ENCODE results near the gene TDRD12. TPM values are rescaled to one million over a fixed set of nuclear protein-coding genes. Genes with fewer than 3 reads are reported as not detected.

The TDRD12 gene, protein sequence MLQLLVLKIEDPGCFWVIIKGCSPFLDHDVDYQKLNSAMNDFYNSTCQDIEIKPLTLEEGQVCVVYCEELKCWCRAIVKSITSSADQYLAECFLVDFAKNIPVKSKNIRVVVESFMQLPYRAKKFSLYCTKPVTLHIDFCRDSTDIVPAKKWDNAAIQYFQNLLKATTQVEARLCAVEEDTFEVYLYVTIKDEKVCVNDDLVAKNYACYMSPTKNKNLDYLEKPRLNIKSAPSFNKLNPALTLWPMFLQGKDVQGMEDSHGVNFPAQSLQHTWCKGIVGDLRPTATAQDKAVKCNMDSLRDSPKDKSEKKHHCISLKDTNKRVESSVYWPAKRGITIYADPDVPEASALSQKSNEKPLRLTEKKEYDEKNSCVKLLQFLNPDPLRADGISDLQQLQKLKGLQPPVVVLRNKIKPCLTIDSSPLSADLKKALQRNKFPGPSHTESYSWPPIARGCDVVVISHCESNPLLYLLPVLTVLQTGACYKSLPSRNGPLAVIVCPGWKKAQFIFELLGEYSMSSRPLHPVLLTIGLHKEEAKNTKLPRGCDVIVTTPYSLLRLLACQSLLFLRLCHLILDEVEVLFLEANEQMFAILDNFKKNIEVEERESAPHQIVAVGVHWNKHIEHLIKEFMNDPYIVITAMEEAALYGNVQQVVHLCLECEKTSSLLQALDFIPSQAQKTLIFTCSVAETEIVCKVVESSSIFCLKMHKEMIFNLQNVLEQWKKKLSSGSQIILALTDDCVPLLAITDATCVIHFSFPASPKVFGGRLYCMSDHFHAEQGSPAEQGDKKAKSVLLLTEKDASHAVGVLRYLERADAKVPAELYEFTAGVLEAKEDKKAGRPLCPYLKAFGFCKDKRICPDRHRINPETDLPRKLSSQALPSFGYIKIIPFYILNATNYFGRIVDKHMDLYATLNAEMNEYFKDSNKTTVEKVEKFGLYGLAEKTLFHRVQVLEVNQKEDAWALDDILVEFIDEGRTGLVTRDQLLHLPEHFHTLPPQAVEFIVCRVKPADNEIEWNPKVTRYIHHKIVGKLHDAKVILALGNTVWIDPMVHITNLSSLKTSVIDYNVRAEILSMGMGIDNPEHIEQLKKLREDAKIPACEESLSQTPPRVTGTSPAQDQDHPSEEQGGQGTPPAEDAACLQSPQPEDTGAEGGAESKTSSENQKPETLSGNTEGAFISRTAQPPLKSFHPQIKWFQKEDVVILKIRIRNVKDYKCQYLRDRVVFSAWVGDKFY (N-terminal part only)
- polyA plus RNA-seq: under 1 TPM; 0.02 to 0.22 (median 0.19) TPM

DNA sequence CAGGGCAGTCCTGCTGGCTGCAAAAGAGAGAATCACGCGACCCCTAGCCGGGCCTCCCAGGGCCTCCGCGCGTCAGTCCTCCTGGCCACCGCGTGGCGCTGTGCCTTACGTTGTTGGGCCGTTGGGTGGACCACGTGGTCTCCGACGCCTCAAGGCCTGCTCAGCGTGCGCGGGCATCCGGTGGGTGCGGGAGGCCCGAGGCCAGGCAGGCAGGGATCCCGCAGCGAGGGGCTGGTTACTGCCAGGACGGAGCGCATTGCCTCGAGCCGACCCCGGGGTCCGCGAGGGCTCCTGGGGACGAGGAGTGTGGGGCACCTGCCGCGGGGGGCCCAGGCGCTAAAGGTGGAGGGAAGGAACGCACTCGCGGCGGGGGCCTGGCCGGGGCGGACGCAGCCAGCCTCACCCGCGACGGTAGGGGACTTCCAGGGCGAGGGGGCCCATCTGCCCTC lies at the start of gene TDRD12:
TSS of gene TDRD12 (plus strand) at position 157 of the 449 bp plus-strand sequence. CDS start 306 bp downstream, outside the sequence.
- H3K27ac ChIP-seq (ENCODE audit: low read depth, low read length): no peak within 1 kb of the TSS
- 90 to 92% (median 91%) methylated on average over 41 to 44 of the region's 44 CpGs for WGBS, 3 donors

DNA sequence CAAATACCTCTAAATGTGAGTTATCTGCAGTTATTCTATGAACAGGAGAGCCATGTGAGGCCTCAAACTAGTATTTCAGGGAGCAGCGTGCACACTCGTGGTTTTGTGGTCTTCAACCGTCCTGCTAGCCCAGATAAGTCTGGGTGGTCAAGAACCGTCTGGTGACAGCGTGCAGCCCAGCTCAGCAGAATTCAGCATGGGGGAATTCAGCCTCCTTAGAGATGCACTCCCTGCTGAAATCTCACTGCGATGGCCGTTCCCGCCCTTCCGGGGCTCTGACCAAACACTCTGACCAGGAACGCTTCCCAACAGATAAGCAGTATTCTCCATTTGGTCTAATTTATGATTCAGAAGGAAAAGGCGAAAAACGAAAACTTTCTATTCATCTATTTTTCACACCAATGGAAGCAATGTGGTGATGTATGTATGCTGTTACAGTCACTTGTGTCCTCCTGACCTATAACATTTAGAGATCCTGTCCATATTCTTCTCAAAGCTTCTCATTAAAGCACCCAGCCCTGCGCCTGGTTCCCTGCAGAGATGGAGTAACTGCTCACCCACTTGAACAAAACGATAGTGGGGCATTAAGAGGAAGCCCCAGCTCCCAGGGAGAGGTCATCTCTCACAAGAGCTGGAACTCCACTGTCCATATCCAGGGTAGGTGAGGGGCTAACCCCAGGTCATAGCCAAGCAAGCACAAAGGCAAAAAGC lies 47.5 kb upstream of the TDRD12 start:
- no peak overlapping the region for H3K27ac ChIP-seq (ENCODE audit: low read depth, low read length)
- WGBS, 3 donors: 46 to 84% (median 56%) methylated on average over 14 of the region's 14 CpGs

DNA sequence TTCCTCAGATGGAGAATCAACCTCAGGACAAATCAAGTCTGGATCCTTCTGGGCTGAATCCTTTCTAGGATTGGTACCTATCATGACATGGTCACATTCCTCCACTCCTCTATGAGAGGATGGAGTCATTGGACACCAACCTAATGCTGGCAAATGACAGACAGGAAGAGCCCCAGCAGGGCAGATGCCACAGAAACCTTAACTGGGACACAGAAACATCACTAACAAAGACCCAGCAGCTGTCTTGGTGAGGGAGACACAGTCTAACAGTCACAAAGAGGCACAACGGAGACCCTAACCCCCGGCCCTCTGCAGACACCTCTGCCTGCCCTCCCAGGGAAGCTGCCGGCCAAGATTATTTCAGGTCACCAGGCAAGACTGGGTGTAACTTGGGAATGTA lies 46.7 kb upstream of the TDRD12 start:
- 81 to 87% (median 84%) methylated on average over 3 of the region's 3 CpGs for WGBS, 3 donors
- no peak overlapping the region for H3K27ac ChIP-seq (ENCODE audit: low read depth, low read length)

DNA sequence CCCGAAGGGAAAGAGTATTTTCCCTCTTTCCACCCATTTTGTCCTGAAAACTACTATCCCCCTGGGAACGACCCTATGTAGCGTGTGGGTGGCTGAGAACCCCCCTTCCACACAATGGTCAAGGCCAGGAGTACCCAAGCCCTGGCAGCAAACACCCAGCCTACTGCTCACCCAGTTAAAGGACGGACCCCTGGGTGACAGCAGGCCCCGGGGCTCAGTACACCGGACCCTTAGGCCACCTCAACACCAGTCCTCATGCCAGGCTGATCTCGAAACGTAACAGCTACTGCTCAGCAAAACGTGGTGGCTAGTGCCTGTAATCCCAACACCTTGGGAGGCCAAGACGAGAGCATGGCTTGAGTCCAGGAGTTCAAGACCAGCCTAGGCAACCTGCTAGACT lies 46.0 kb upstream of the TDRD12 start:
- WGBS, 3 donors: 86% methylated on average over 10 of the region's 10 CpGs
- H3K27ac ChIP-seq (ENCODE audit: low read depth, low read length): no peak overlapping the region

DNA sequence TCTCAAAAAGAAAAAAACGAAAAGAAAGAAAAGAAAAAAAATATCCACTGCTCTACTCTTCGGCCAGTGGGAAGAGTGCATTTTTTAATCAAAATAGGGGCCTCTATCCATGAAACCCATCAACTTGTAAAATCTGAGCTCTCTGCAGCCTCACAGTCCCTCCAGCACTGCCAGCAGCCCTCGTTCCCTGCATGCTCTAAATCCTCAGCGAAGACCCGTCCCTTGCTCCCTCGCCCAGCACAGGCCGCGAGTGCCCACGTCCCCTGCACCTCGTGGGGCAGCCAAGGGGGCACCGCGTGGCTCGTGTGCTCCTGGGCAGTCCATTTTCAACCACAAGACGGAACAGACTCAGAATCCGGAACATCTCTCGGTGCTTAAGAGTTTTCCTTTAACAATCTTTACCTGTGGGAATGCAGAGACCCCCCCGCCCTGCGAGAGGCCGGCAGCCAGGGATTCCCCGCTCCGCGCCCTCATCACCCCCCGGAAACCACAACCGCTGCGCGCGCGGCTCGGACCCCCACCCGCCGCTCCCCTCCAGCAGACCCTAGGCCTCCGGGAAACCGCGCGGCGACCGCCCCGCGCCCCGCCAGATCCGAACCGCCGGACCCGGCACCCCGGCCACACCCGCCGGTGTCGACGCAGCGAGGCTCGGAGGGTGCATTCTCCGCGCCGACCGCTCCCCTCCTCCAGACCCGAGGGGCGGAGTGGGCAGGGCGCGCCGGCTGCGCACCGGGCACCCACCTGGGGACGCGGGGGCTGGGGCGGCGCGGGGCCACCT lies 45.2 kb upstream of the TDRD12 start:
- no peak overlapping the region for H3K27ac ChIP-seq (ENCODE audit: low read depth, low read length)
- WGBS, 3 donors: 1 to 2% (median 1%) methylated on average over 56 to 67 of the region's 67 CpGs

DNA sequence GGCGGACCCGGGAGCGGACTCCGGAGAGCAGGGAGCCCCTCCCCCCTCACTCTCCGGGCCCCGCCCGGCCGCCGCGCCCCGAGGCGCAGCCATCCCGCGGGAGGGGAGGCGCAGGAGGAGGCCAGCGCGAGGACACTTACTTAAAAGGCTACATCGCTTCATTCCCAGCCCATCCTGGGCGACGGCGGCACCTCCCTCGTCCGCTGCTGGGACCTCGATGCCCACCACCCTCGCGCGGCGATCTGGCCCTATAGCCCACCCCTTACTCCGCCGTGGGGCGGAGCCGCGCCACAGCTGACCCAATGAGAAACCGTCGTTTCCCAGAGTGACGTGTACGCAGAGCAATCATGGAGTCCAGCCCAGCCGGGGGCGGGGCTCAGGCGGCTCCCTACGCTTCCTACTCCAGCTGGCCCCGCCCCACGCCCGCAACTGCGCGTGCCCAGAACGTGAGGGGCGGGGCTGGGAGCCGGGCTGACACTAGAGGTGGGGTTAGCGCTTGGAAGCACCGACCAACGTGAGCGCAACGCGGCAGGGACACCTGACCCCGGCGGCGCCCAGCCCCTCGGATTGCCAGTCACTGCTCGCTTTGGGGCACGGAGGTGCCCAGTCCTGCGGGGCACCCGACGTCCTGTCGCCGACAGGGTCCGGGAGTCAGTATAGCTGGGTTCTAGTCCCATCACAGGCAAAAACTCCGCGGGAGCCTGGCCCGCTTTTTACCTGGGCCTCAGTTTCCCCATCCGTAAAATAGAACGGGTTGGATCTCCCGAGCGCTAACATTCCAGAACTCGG lies 44.4 kb upstream of the TDRD12 start, which contains the start of gene ANKRD27:
TSS of gene ANKRD27 (minus strand) at position 250 of the 789 bp plus-strand sequence. CDS start 16,165 bp downstream, outside the sequence.
- H3K27ac ChIP-seq (ENCODE audit: low read depth, low read length): no peak within 1 kb of the TSS
- 0 to 1% (median 1%) methylated on average over 59 to 75 of the region's 75 CpGs for WGBS, 3 donors

DNA sequence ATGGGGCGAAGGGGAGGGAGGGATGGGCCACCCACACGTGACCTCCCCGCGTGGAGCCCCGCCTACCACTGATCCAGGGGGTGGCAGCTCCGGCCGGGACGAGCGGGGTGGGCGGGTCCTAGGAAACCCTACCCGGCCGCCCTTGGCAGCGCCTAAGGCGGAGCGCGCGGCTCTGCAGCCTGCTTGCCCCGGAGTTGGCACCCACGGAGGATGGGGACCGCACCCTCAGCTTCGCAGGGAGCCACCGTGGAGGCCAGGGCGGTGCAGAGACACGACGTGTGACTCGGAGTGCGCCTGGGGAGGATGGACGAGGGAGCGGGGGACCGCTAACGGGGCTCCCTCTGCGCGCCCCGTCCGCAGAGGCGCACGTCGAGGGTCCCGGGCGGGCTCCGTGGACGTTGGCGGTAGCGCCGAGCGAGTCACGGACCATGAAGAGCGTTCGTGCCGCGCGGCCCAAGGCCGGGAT lies 43.8 kb upstream of the TDRD12 start, which contains the start of gene RGS9BP:
TSS of gene RGS9BP (plus strand) at position 129 of the 466 bp plus-strand sequence. CDS start 416 bp downstream, outside the sequence.
- WGBS, 3 donors: 1 to 3% (median 3%) methylated on average over 40 to 53 of the region's 53 CpGs
- no peak within 1 kb of the TSS for H3K27ac ChIP-seq (ENCODE audit: low read depth, low read length)

DNA sequence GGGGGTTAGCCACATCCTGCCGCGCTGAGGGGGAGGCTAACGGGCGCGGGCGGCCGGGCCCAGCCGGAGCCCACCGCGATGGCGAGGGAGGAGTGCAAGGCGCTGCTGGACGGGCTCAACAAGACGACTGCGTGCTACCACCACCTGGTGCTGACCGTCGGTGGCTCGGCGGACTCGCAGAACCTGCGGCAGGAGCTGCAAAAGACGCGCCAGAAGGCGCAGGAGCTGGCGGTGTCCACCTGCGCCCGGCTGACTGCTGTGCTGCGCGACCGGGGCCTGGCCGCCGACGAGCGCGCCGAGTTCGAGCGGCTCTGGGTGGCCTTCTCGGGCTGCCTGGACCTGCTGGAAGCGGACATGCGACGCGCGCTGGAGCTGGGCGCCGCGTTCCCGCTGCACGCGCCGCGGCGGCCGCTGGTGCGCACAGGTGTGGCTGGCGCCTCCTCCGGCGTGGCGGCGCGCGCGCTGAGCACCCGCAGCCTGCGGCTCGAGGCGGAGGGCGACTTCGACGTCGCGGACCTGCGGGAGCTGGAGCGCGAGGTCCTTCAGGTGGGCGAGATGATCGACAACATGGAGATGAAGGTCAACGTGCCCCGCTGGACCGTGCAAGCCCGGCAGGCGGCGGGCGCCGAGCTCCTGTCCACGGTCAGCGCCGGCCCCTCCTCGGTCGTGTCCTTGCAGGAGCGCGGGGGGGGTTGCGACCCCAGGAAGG lies 43.2 kb upstream of the TDRD12 start:
- H3K27ac ChIP-seq (ENCODE audit: low read depth, low read length): no peak overlapping the region

DNA sequence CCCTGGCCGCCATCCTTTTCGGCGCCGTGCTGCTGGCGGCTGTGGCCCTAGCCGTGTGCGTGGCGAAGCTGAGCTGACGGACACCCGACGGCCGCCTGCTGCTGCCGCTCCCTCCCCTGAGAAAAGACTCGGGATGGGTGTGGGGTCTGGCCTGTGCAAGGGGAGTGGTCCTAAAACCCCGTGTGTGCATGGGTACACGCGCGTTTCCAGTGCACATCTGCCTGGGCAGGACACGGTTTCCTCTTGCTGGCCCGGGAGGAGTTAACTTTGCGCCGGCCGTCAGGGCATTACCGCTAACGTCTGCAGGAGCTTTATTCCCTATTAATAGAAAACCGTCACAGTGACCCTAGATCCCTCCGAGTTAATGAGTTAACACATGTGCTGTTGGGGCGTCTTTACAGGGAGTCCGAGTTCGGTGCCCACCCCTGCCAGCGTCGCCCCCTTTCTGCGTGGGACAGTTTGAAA lies 42.6 kb upstream of the TDRD12 start:
- H3K27ac ChIP-seq (ENCODE audit: low read depth, low read length): no peak overlapping the region
- 18 to 41% (median 21%) methylated on average over 33 of the region's 33 CpGs for WGBS, 3 donors

More for the DNA sequence above, 43.2 kb upstream of the TDRD12 start:
- WGBS, 3 donors: 2 to 4% (median 3%) methylated on average over 80 to 93 of the region's 93 CpGs

DNA sequence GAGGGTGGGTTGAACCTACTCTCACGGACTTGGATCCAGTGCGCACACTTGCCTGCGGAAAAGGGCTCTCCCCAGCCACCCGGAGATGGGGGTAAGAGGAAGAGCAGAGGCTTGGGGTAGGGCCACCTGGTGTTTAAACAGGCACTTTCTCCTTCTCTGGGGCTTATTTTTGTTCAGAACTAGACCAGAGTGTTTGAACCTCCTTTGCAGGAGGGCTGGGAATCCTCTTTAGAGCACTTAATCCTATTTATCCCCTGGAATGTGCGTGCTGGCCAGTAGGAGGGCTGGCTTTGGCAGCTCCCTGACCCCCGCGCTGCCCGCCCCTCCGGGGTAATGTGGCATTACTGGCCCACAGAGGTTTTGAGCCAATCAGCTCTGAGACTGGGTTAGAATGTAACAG lies 41.9 kb upstream of the TDRD12 start:
- H3K27ac ChIP-seq (ENCODE audit: low read depth, low read length): no peak overlapping the region
- 53 to 74% (median 54%) methylated on average over 9 of the region's 9 CpGs for WGBS, 3 donors

DNA sequence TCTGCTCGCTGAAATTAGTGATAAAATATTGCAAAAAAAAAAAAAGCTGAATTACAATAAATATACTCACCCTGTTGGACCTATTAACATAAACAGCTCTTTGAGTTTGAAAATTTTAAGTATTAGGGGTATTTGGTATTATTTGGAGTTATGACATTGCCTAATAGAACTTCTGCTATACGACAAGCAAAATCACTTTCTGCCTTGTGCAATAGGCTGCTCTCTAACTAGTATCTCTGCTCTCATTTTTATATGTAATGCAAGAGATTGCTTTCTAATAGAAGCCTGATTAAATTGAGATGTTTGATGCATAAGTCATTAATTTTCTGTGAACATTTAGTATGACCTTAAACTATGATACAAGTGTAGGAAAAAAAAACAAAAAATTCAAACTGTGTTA lies 38.6 kb upstream of the TDRD12 start:
- no peak overlapping the region for H3K27ac ChIP-seq (ENCODE audit: low read depth, low read length)
- 71 to 74% (median 72%) methylated on average over 2 of the region's 2 CpGs for whole genome bisulfite sequencing, 3 donors

DNA sequence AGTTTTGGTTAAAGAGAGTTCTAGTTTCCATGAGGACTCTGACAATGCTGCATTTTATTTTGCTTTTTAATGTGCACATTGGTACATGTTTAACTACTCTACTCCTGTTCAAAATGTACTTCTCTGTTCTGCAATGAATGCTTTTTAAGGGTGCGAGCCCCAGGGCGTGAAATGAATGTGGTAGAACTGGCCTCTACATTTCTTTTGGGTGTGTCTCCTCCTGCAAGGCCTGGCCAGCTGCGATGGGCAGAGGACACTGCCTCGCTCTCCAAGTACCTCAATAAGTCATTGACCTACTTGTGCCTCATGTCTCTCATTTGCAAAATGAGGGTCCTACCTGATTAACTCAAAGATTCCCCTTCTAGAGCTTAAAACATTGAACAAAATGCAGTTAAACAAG lies 37.2 kb upstream of the TDRD12 start:
- H3K27ac ChIP-seq (ENCODE audit: low read depth, low read length): no peak overlapping the region
- 92 to 98% (median 94%) methylated on average over 4 of the region's 4 CpGs for WGBS, 3 donors

DNA sequence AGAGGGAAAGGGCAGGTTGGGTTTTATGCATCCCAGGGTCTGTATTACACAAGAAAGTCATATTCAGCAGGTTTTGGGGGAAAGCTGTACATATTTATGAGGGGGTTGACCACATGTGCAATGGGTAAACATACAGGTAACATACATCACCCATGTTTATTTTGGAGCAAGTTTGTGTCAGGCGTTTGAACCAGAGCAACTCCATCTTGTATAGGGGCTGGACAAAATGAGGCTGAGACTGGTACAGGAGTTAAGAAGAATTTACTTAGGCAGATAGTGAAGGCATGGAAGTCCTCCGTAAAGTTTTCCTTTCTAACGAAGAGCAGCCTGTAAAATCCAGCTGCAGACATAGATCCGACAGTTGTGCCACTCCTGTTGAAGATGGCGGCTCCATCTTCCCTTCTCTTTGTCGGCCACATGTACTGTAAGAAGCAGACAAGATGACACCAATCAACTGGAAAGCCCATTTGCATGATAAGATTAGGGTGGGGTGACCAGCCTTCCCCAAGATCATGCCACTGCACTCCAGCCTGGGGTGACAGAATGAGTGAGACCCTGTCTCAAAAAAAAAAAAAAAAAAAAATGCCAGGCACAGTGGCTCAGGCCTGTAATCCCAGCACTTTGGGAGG lies 32.6 kb upstream of the TDRD12 start:
- H3K27ac ChIP-seq (ENCODE audit: low read depth, low read length): no peak overlapping the region
- 91 to 96% (median 93%) methylated on average over 6 of the region's 6 CpGs for WGBS, 3 donors

DNA sequence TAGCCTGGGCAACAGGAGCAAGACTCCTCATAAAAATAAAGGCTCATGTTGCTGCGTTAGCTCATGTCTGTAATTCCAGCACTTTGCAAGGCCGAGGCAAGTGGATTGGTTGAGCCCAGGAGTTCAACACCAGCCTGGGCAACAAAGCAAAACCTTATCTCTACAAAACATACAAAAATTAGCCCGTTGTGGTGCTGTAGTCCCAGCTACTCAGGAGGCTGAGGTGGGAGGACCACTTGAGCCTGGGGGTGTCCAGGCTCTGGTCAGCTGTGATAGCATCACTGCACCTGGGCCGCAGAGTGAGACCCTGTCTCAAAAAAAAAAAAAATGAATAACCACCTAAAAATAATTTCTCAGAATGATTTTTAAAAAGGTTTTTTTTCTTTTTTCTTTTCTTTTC lies 31.9 kb upstream of the TDRD12 start:
- WGBS, 3 donors: 89 to 92% (median 90%) methylated on average over 4 of the region's 4 CpGs
- no peak overlapping the region for H3K27ac ChIP-seq (ENCODE audit: low read depth, low read length)

DNA sequence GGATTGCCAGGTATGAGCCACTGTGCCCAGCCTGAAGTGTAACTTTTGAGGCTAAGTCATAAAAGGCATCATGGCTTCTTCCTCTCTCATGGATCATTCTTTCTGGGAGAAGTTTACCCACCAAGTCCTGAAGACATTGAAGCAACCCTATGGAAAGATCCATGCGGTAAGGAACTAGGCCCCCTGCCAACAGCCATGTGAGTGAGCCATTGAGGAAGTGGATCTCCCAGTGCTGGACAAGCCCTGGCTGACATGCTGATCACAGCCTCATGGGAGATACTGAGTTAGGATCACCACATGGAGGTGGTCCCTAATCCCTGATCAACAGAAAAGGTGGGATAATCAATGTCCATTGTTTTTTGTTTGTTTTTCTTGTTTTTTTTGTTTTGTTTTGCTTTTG lies 31.3 kb upstream of the TDRD12 start:
- no peak overlapping the region for H3K27ac ChIP-seq (ENCODE audit: low read depth, low read length)
- WGBS, 3 donors: 56 to 83% (median 71%) methylated on average over 1 of the region's 1 CpG

Data from adipose tissue (tissue), 3 donors.